GM12801 (cell line): ENCODE results near the gene HES2.

Experiments
- TF ChIP-seq, protein P1 (sequence below): IDR thresholded peaks from one replicate; pipeline ENCODE4 v1.5.1; 2011; ENCODE audit warnings: control low read depth; ENCODE audit not compliant: insufficient read length; ENCODE audit errors: extremely low read depth

HES2 gene

DNA sequence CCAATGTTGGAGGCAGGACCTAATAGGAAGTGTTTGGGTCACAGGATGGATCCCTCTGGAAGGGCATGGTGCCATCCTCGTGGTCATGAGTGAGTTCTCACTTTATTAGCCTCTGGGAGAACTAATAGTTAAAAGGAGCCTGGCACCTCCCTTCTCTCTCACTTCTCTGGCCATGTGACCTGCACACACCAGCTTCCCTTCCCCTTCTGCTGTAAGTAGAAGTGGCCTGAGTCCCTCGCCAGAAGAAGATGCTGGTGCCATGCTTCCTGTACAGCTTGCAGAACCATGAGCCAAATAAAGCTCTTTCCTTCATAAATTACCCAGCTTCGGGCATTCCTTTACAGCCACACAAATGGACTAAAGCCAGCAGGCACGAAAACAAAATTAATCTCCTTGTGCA lies 49.7 kb downstream of the HES2 start:
- TF ChIP-seq, protein P1, sequence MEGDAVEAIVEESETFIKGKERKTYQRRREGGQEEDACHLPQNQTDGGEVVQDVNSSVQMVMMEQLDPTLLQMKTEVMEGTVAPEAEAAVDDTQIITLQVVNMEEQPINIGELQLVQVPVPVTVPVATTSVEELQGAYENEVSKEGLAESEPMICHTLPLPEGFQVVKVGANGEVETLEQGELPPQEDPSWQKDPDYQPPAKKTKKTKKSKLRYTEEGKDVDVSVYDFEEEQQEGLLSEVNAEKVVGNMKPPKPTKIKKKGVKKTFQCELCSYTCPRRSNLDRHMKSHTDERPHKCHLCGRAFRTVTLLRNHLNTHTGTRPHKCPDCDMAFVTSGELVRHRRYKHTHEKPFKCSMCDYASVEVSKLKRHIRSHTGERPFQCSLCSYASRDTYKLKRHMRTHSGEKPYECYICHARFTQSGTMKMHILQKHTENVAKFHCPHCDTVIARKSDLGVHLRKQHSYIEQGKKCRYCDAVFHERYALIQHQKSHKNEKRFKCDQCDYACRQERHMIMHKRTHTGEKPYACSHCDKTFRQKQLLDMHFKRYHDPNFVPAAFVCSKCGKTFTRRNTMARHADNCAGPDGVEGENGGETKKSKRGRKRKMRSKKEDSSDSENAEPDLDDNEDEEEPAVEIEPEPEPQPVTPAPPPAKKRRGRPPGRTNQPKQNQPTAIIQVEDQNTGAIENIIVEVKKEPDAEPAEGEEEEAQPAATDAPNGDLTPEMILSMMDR = no peak

DNA sequence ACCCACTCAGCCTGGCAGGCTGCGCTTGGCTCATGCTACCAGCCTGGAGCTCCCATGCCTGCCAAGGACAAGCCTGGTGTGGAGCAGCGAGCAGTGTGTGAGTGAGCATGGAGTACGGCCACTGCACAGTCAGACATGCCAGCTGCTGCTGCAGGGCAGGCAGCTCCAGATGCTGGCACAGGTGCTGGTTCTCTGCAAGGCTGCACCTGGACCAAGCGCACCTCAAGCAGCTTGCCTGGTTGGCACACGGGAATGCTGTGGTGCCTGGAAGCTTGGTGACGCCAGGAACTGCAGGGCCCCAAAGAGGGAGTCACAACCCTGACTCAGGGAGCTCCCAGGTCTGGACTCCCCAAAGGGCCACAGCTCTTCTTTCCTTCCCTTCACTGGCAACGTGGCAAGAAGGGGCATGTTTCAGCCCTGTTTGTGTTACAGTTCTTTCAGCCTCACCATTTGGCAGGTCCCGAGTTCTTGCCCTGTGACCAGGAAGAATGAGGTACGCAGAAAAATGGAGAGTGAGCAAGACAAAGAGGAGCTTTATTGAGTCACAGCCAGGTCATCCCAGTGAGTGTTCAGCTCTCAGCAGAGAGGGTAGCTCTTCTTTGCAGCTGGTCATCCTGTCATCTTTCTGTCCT lies 52.2 kb downstream of the HES2 start:
- TF ChIP-seq, protein P1 = no peak

DNA sequence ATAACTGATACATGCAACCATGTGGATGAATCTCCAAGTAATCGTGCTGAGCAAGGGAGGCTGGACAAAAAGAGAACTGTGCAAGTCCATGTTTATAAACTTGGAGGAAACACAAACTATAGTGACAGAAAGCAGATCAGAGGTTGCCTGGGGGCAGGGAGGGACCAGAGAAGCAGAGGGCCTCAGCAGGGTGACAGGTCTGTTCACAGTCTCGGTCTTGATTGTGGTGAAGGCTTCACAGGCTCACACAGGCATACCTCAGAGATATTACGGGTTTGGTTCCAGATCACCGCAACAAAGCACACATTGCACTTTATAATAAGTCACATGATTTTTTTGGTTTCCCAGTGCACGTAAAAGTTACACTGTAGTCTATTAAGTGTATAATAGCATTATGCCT lies 54.7 kb downstream of the HES2 start:
- TF ChIP-seq, protein P1 = no peak
